Thyroid gland (tissue), 4 donors: ENCODE results near the gene TCF7. TPM values are rescaled to one million over a fixed set of nuclear protein-coding genes. Genes with fewer than 3 reads are reported as not detected.

Experiments used
- DNase-seq, 2 donors: peaks; one replicate each; pipeline ENCODE4 v3.0.0-alpha.2; 2019
- H3K27ac ChIP-seq, 3 donors: fragments of 200-600 bp; sonication (generic); 1 replicate in 2 of 3; 2 replicates in 1 of 3; pipeline ENCODE4 v1.5.1; 2016 to 2019; ENCODE audit warnings: mild to moderate bottlenecking in 1 of 3, moderate library complexity in 1 of 3
- H3K27me3 ChIP-seq: fragments of 200-600 bp; sonication (generic); one replicate; pipeline ENCODE4 v1.5.1; 2019
- H3K36me3 ChIP-seq, 2 donors: fragments of 200-600 bp; sonication (generic); one replicate each; pipeline ENCODE4 v1.5.1; 2016 to 2019
- H3K4me1 ChIP-seq, 2 donors: fragments of 200-600 bp; sonication (generic); one replicate each; pipeline ENCODE4 v1.5.1; 2017 to 2019
- H3K4me3 ChIP-seq, 3 donors: fragments of 200-600 bp; sonication (generic); replicated peaks in 1 of 3; 1 replicate in 2 of 3; 2 replicates in 1 of 3; pipeline ENCODE4 v1.5.1; 2016; ENCODE audit warnings: mild to moderate bottlenecking in 1 of 3
- H3K9me3 ChIP-seq: fragments of 200-600 bp; sonication (generic); one replicate; pipeline ENCODE4 v1.5.1; 2017
- POLR2A ChIP-seq, 2 donors: fragments of 450-650 bp; IDR thresholded peaks; one replicate each; pipeline ENCODE4 v1.6.1; 2017; ENCODE audit warnings: antibody characterized with exemption in 2 of 2, mild to moderate bottlenecking in 2 of 2, moderate library complexity in 1 of 2
- WGBS, 2 donors: methylation state at CpG; one replicate each; pipeline ENCODE4 v1.1.5; 2017; 5-methylcytosine and 5-hydroxymethylcytosine counted together
- intact Hi-C: fragments of 100-400 bp; cut with DNase I; formaldehyde crosslinking; loops from one replicate; pipeline ENCODE4 v1.15.1; 2023
- total RNA-seq, 4 donors: library from RNA; depleted of rRNA; stranded (reverse); fragments of >200 nt; gene quantifications; one replicate each; pipeline ENCODE4 v1.2.3, GENCODE V29; 2016
- TF ChIP-seq, protein P1 (sequence below), 6 experiments: fragments of 200-600 bp in 3 of 6; fragments of 450-650 bp in 3 of 6; sonication (generic) in 3 of 6; IDR thresholded peaks; one replicate each; pipeline ENCODE4 v1.5.1; 2016 to 2019; ENCODE audit warnings: antibody characterized with exemption in 6 of 6, mild to moderate bottlenecking in 2 of 6, inconsistent platforms in 1 of 6, moderate library complexity in 1 of 6

TCF7 gene
- total RNA-seq, 4 donors from 2014 or later: 7.4 to 11.8 (median 8.9) TPM

DNA sequence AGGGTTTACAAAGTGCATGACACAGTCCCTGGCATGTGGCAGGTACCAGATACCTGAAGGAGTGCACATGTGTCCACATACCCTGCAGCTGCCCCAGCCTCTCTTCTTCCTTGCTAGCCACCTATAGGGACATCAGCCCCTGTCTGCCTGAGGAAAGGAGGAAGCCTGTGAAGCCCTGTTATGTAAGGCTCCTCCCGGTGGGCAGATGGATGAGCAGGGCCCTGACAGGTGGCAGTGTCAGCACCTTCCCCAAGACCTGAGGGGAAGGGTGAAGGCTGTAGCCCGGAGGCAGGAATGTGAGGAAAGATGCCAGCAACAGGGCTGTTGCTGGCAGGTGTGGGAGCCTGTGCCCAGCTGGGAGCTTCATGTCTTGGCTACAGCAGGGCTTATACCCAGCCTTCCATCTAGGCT, 21.7 kb downstream of the TCF7 start:
- no peak overlapping the region for H3K27ac ChIP-seq
- H3K4me3 ChIP-seq: no peak overlapping the region
- 90 to 96% methylated on average over 2 of the region's 2 CpGs for WGBS, 2 donors
- H3K4me1 ChIP-seq: peaks cover 0 to 10% of the 10 kb centered on the region in 2 donors
- H3K9me3 ChIP-seq: no peaks in the 10 kb centered on the region
- TF ChIP-seq, protein P1, sequence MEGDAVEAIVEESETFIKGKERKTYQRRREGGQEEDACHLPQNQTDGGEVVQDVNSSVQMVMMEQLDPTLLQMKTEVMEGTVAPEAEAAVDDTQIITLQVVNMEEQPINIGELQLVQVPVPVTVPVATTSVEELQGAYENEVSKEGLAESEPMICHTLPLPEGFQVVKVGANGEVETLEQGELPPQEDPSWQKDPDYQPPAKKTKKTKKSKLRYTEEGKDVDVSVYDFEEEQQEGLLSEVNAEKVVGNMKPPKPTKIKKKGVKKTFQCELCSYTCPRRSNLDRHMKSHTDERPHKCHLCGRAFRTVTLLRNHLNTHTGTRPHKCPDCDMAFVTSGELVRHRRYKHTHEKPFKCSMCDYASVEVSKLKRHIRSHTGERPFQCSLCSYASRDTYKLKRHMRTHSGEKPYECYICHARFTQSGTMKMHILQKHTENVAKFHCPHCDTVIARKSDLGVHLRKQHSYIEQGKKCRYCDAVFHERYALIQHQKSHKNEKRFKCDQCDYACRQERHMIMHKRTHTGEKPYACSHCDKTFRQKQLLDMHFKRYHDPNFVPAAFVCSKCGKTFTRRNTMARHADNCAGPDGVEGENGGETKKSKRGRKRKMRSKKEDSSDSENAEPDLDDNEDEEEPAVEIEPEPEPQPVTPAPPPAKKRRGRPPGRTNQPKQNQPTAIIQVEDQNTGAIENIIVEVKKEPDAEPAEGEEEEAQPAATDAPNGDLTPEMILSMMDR (IDR thresholded peaks at IDR 0.05): no peak
- TF ChIP-seq POLR2A (IDR thresholded peaks at IDR 0.05): no peak
- peaks cover 0 to 13% of the 10 kb centered on the region in 2 donors for H3K36me3 ChIP-seq
- H3K27me3 ChIP-seq: no peaks in the 10 kb centered on the region
- DNase-seq: peak; percentile 0 to 1
- intact Hi-C loops: no loop called here

DNA sequence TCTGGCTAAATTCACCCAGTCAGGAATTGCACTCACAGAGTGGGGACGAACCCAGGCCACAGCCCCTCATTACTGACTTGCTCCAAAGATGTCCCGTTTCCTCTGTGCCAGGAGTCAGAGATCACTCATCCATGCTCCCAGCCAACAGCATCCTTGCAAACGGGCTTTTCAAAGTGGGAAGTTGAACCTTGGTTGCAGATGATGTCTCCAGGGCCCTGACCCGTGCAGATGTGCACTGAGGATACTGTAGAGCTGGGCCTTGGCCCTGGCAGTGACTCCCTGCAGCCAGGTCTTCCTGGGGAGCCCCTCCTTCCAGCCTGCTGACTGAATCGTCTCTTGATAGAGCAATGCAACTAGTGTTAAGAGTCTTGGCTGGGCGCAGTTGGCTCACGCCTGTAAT, 22.3 kb downstream of the TCF7 start:
- Histone ChIP-seq H3K4me3 (no peak overlapping the region), H3K9me3 (no peaks in the 10 kb centered on the region), H3K4me1 (peaks cover 0 to 10% of the 10 kb centered on the region in 2 donors), H3K27ac (no peak overlapping the region), H3K36me3 (peaks cover 0 to 13% of the 10 kb centered on the region in 2 donors), H3K27me3 (no peaks in the 10 kb centered on the region)
- TF ChIP-seq POLR2A (IDR thresholded peaks at IDR 0.05): no peak
- TF ChIP-seq, protein P1 (IDR thresholded peaks at IDR 0.05): no peak
- intact Hi-C loops: no loop called here
- 86 to 96% methylated on average over 4 to 6 of the region's 7 CpGs for WGBS, 2 donors
- peak in 1 of 2 donors; percentile 1 for DNase-seq

DNA sequence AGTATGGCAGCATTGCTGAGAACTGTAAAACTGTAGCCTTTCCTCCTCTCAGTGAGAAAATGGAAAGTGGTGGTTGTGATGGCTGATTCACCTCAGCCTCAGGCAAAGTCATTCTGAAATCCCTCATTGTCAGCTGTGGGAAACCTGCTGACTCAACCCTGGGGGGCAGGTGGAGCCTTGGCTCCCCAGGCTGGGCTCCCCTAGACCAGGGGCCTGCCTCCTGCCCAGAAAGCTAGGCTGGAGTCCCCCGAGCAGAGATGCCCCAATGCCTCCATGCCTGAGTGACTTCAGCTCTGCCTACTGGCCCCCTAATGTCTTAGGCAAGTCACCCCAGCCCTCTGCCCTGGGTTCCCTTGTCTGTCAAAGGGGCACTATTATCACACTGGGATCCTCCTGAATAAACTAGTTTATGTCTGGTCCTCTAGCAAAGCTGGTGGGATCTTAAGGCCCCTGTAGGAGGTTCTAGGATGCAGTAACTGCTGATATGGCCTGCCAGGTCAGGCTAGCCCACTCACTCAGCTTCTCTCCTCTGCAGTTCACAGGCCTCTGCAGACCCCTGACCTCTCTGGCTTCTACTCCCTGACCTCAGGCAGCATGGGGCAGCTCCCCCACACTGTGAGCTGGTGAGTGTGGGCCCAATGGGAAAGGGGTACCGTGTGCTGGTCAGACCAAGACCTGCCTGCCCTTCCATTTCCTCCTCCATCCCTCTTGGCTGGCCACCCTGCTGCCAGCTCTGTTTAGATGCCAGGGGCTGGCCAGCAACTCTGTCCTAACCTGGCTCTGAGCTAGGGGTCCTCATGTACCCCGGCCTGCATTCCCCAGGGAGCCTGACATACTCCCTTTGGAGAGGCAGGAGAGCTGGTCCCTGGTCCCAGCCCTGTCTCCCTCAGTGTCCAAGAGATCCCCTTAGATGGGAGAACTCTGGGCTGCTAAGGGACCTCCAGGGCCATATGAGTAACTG, 24.2 kb downstream of the TCF7 start:
- no peak overlapping the region for H3K4me3 ChIP-seq
- TF ChIP-seq POLR2A (IDR thresholded peaks at IDR 0.05): no peak
- TF ChIP-seq, protein P1 (IDR thresholded peaks at IDR 0.05): no peak
- peaks cover 0 to 16% of the 10 kb centered on the region in 2 donors for H3K36me3 ChIP-seq
- H3K9me3 ChIP-seq: no peaks in the 10 kb centered on the region
- peaks cover 0 to 7% of the 10 kb centered on the region in 2 donors for H3K4me1 ChIP-seq
- intact Hi-C loops: no loop called here
- no peaks in the 10 kb centered on the region for H3K27me3 ChIP-seq
- no peak overlapping the region for H3K27ac ChIP-seq
- peak; percentile 0 to 1 for DNase-seq
- whole genome bisulfite sequencing, 2 donors: 93 to 96% methylated on average over 3 of the region's 3 CpGs

DNA sequence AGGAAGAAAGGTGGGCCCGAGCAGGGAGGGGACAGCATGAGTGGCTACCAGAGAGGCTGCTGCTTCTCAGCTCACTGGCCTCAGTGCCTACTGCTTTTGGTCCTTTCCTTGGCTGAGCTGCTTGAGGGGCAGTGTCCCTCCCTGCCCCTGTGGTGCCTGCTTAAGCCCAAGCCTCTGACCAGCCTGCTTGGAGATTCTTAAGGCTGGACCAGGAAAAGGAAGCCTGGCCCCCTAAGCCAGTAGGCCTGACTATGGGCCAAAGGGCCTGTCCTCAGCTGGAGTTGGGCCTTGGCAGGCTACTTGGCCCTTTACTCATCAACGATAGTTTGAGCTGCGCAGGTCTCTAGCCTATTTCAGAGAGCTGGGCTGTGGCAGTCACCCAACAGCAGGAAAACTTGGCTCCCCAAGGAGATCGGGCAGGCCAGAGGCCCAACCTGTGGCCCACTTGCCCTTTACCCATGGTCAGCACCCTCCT, 24.9 kb downstream of the TCF7 start:
- intact Hi-C loops: no loop called here
- Histone ChIP-seq H3K36me3 (peaks cover 5 to 20% of the 10 kb centered on the region in 2 donors), H3K27ac (no peak overlapping the region), H3K4me1 (peaks cover 0 to under 1% of the 10 kb centered on the region in 2 donors), H3K4me3 (no peak overlapping the region), H3K9me3 (no peaks in the 10 kb centered on the region), H3K27me3 (no peaks in the 10 kb centered on the region)
- WGBS, 2 donors: 82 to 100% methylated on average over 3 to 4 of the region's 4 CpGs
- TF ChIP-seq POLR2A (IDR thresholded peaks at IDR 0.05): no peak
- TF ChIP-seq, protein P1 (IDR thresholded peaks at IDR 0.05): no peak
- DNase-seq: peak; percentile 1
